AG09319 (cell line): Measurements from ENCODE around the gene C6orf141.

Experiments used
- DNase-seq: peaks from one replicate; pipeline ENCODE4 v3.0.0-alpha.2; 2010; ENCODE audit warnings: low read depth; ENCODE audit errors: extremely low read depth
- CTCF ChIP-seq: IDR thresholded peaks from 2 replicates; pipeline ENCODE4 v1.5.1; 2011; ENCODE audit warnings: low read depth, mild to moderate bottlenecking, inconsistent platforms, low read length, moderate library complexity

The C6orf141 gene

GRCh38 chr6:49540614-49541013 lies 9.9 kb upstream of the C6orf141 start:
- TF ChIP-seq CTCF, result no peak
- DNase-seq, result no peak

- no peak for TF ChIP-seq CTCF
- peak; percentile 10 for DNase-seq
These were observed 9.2 kb upstream of the C6orf141 start for GRCh38 chr6:49541210-49541724.

- DNase-seq, result no peak
- TF ChIP-seq CTCF, result no peak
These were observed 8.5 kb upstream of the C6orf141 start for GRCh38 chr6:49541936-49542335.

GRCh38 chr6:49543087-49543858 lies 7.2 kb upstream of the C6orf141 start:
- TF ChIP-seq CTCF, result no peak
- no peak for DNase-seq

GRCh38 chr6:49546331-49546730 lies 4.1 kb upstream of the C6orf141 start:
- TF ChIP-seq CTCF, result no peak
- DNase-seq, result no peak

- TF ChIP-seq CTCF, result no peak
- no peak for DNase-seq
These were observed 1.7 kb upstream of the C6orf141 start for GRCh38 chr6:49548613-49549304.
